ENCODE data around the gene FBXW11. TPM values are rescaled to one million over a fixed set of nuclear protein-coding genes. Genes with fewer than 3 reads are reported as not detected.

The FBXW11 gene
- total RNA-seq, 1 experiment from 2014 or later, result 34.9 TPM

DNA sequence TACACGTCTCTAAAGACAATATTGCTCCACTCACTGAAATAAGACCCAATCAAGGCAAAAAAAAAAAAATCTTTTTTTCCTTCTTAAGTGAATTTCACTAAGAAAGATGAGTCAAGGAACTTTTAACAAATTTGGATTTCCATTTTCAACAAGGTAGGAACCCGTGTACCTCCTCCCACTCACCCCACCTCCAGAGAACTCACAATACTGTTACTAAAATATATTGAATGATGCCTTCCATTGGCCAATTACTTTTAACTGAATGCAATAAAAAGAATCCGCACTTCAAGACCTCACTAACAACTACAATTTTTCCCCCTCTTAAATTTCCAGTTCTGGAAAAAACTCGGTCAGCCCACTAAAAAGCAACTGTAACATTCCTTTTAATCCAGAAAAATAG lies 50.7 kb downstream of the FBXW11 start:
- TF ChIP-seq EZH2 (IDR thresholded peaks at IDR 0.05; ENCODE audit: borderline replicate concordance, low read depth, low read length, poor library complexity, severe bottlenecking) (no peak), CTCF (conservative IDR thresholded peaks at IDR 0.05; ENCODE audit: low read depth, low read length) (no peak)
- H3K27ac ChIP-seq (ENCODE audit: low read depth, low read length, poor library complexity, severe bottlenecking), result no peak overlapping the region
- BruUV-seq (replicated peaks), result no TSS peak
- no peak overlapping the region for H3K4me3 ChIP-seq (ENCODE audit: low read depth, low read length, poor library complexity, severe bottlenecking)
- no peak for DNase-seq (ENCODE audit: low spot score)
- POLR2A ChIA-PET (ENCODE audit: low non-redundant PET), result no interaction called here
- intact Hi-C loops (cut with micrococcal nuclease; ENCODE audit: unreplicated experiment), result no loop called here
- peaks cover 25% of the 10 kb centered on the region for H3K4me1 ChIP-seq (ENCODE audit: insufficient read depth, low read length, poor library complexity, severe bottlenecking)
- H3K27me3 ChIP-seq (replicated peaks; ENCODE audit: insufficient read depth, low read depth, low read length, poor library complexity), result no peaks in the 10 kb centered on the region
- no peaks in the 10 kb centered on the region for H3K9me3 ChIP-seq (ENCODE audit: low read depth, low read length, poor library complexity, severe bottlenecking)
- CTCF ChIA-PET, result no interaction called here
- no peaks in the 10 kb centered on the region for H3K36me3 ChIP-seq (ENCODE audit: insufficient read depth, low read length, poor library complexity, severe bottlenecking)

DNA sequence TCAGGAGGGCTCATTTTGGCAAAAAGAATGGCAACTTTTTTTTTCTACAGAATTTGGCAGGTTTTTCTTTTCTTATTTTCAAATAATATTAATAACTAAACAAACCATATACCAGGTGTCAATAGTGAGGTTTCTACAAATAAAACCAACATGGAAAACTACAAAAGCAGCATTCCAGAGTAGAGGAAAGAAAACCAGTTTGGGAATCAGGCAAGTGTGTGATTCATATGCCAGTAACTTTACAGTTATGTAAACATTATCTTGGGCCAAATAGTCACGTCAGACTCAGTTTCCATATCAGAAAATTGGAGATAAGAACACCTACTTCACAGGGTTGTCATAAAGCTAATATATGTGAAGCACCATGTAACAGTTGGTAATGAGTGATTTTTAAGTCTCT lies 51.7 kb downstream of the FBXW11 start:
- no peaks in the 10 kb centered on the region for H3K9me3 ChIP-seq (ENCODE audit: low read depth, low read length, poor library complexity, severe bottlenecking)
- intact Hi-C loops (cut with micrococcal nuclease; ENCODE audit: unreplicated experiment), result no loop called here
- H3K27ac ChIP-seq (ENCODE audit: low read depth, low read length, poor library complexity, severe bottlenecking), result no peak overlapping the region
- H3K4me3 ChIP-seq (ENCODE audit: low read depth, low read length, poor library complexity, severe bottlenecking), result no peak overlapping the region
- H3K27me3 ChIP-seq (replicated peaks; ENCODE audit: insufficient read depth, low read depth, low read length, poor library complexity), result no peaks in the 10 kb centered on the region
- H3K4me1 ChIP-seq (ENCODE audit: insufficient read depth, low read length, poor library complexity, severe bottlenecking), result peaks cover 21% of the 10 kb centered on the region
- no peak for TF ChIP-seq CTCF (conservative IDR thresholded peaks at IDR 0.05; ENCODE audit: low read depth, low read length)
- TF ChIP-seq EZH2 (IDR thresholded peaks at IDR 0.05; ENCODE audit: borderline replicate concordance, low read depth, low read length, poor library complexity, severe bottlenecking), result no peak
- DNase-seq (ENCODE audit: low spot score), result no peak
- ChIA-PET POLR2A (ENCODE audit: low non-redundant PET) (no interaction called here), CTCF (no interaction called here)
- H3K36me3 ChIP-seq (ENCODE audit: insufficient read depth, low read length, poor library complexity, severe bottlenecking), result no peaks in the 10 kb centered on the region
- no TSS peak for BruUV-seq (replicated peaks)

DNA sequence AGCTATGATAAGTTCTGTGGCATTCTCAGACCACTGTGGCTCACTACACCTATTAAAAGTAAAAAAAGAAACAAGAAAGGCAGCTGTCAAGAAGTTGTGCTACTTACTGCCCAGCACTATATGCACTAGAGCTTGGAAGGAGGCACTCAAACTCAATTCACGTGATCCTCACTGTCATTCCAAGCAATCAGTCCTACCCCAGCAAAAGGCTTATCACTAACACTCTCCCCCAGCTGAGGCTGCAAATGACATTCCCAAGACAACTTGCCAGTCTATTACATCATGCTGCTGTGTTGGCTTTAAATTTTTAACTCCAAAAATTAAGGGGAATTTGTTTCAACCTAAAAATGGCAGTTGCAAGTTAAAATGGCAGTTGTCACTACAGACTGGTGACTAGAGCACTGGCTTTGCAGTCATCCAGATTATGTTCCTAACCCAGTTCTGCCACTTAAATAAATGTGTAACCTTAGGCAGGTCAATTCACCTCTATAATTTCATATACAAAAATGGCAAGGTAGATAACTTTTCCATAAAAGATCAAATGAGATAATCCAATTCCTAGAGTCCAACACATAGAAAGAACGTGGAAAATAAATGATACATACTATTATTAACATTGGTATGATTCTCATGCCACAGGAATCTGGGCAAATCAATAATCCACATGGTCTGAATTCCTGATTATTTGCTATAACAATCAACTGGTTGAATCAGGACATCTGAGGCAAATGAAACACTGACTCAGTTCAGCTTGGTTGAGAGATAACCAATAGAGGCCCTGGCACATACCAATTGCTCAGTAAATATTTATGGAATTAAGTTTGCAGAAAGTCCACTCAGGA lies 52.4 kb downstream of the FBXW11 start:
- CTCF ChIA-PET, result no interaction called here
- intact Hi-C loops (cut with micrococcal nuclease; ENCODE audit: unreplicated experiment), result no loop called here
- no peaks in the 10 kb centered on the region for H3K27me3 ChIP-seq (replicated peaks; ENCODE audit: insufficient read depth, low read depth, low read length, poor library complexity)
- POLR2A ChIA-PET (ENCODE audit: low non-redundant PET), result no interaction called here
- BruUV-seq (replicated peaks), result no TSS peak
- no peaks in the 10 kb centered on the region for H3K9me3 ChIP-seq (ENCODE audit: low read depth, low read length, poor library complexity, severe bottlenecking)
- no peak overlapping the region for H3K4me3 ChIP-seq (ENCODE audit: low read depth, low read length, poor library complexity, severe bottlenecking)
- no peaks in the 10 kb centered on the region for H3K36me3 ChIP-seq (ENCODE audit: insufficient read depth, low read length, poor library complexity, severe bottlenecking)
- TF ChIP-seq CTCF (conservative IDR thresholded peaks at IDR 0.05; ENCODE audit: low read depth, low read length), result no peak
- TF ChIP-seq EZH2 (IDR thresholded peaks at IDR 0.05; ENCODE audit: borderline replicate concordance, low read depth, low read length, poor library complexity, severe bottlenecking), result no peak
- no peak for DNase-seq (ENCODE audit: low spot score)
- no peak overlapping the region for H3K27ac ChIP-seq (ENCODE audit: low read depth, low read length, poor library complexity, severe bottlenecking)
- H3K4me1 ChIP-seq (ENCODE audit: insufficient read depth, low read length, poor library complexity, severe bottlenecking), result peaks cover 21% of the 10 kb centered on the region
